HG02938 (cell line): ENCODE data around the gene CIB2.
"Not testable (repeated sequence)": the region's sequence is repeated elsewhere in the genome, so short reads cannot be mapped to it uniquely, and the experiment has no call there.

Experiments used
- ATAC-seq: cut with Tn5 transposase; IDR thresholded peaks from one replicate; pipeline ENCODE4 v1.9.1; 2021; ENCODE audit warnings: mild to moderate bottlenecking, moderate library complexity; ENCODE audit not compliant: unreplicated experiment

CIB2 gene

GRCh38 chr15:78131295-78132061, at the start of gene CIB2:
TSS of gene CIB2 (minus strand) at chr15:78131445. CDS start at chr15:78131215, 230 bp downstream.
- peak; percentile 53 for ATAC-seq

- no peak for ATAC-seq
Observed at GRCh38 chr15:78179906-78180305, 48.7 kb upstream of the CIB2 start.

- no peak for ATAC-seq
Observed at GRCh38 chr15:78179286-78179840, 48.1 kb upstream of the CIB2 start.

GRCh38 chr15:78178064-78178463, 46.8 kb upstream of the CIB2 start:
- ATAC-seq: no peak

DNA sequence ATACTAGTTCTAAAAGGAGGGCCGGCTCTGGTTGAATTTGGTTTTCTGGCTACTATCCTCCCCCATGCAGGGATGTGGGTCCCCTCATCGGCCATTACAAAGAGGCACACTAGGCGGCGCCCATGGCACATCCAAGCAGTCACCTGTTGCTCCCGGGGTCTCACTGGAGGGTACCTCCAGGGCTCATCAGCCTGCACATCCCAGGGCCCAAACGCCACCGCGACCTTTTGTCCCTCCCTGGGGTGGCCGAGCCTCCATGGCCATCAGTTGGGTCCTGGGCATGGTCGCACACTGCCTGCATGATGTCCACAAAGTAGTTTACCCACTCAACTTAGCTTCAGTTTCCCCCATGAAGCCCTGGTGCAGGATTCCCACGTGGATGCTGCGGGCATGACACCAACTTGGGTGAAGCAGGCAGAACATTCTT, 46.2 kb upstream of the CIB2 start:
- no peak for ATAC-seq

- ATAC-seq: no peak
Observed at GRCh38 chr15:78175330-78175729, 44.1 kb upstream of the CIB2 start.

GRCh38 chr15:78174401-78174800, 43.2 kb upstream of the CIB2 start:
- ATAC-seq: no peak

GRCh38 chr15:78171864-78172472, 40.7 kb upstream of the CIB2 start:
- ATAC-seq: no peak

GRCh38 chr15:78170848-78171773, 39.9 kb upstream of the CIB2 start:
- peak; percentile 71 for ATAC-seq

DNA sequence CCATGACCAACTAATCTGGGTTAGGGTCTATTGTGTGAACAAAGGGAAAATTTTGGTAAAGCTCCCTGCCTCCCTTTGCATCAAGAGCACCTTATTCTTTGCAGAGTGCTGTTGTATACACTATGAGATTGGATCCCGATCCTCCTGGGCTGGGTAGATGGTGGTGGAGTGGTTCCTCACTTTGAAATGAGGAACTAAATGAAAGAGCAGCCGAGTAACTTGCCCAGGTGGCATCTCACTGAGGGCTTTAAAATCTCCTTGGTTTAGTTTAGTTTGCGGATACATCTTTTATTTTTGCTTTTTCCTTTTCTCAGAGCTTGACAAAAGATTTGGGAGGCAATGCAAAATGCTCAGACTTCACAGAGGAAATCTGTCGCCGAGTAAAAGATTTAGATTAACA, 37.4 kb upstream of the CIB2 start:
- no peak for ATAC-seq

DNA sequence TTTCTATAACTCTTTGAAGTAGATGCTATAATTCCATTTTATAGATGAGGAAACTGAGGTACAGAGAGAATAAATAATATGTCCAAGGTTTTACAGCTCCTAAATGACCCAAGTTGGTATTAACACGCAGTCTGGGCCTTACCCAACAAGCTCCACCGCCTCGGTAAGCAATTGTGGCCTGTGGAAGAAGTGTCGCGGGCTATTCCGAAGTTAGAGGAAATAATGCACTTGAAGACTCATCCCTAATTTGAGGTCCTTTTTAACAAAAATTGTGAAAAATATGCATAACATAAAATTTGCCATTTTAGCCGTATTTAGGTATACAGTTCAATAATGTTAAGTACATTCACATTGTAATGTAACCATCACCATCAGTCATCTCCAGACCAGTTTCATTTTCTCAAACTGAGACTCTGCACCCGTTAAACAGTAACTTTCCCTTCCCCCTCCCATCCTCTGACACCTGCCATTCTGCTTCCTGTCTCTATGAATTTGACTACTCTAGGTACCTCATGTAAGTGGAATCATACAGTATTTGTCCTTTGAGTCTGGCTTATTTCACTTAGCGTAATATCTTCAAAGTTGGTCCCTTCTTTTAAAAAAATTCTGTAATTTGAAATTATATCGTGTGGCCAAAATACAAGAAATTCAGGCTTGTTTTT, 36.1 kb upstream of the CIB2 start:
- peak; percentile 78 for ATAC-seq

- no peak for ATAC-seq
Observed at GRCh38 chr15:78164010-78164409, 32.8 kb upstream of the CIB2 start.

DNA sequence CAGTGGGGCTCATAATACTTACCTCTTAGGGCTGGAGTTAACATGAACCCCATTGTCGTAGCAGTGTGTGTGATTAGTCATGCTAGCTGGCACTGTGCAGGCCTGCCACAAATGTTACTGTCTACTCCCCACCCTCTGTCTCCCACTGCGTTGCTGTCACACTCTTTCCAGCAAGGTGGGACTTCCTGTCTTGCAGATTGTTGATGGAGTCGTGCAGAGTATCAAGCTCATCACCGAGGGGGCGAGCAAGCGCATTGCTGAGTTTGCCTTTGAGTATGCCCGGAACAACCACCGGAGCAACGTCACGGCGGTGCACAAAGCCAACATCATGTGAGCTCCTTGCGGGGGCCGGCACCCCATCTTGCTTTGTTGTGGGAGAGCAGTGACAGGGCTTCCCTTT, 30.8 kb upstream of the CIB2 start:
- ATAC-seq: no peak

DNA sequence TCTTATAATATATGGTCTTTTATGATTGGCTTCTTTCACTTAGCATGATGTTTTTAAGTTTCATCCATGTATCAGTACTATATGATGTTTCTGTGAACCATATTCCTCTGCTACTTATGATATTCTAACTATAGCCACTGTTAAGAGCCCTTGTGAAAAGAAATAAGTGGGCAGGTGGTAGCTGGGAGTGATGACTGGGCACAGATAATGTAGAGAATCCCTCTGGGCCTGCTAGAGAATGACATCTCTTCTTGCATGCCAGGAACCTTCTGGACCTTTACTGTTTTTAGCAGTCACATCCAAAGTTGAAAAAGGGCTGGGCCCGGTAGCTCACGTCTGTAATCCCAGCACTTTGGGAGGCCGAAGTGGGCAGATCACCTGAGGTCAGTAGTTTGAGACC, 28.1 kb upstream of the CIB2 start:
- ATAC-seq: no peak

DNA sequence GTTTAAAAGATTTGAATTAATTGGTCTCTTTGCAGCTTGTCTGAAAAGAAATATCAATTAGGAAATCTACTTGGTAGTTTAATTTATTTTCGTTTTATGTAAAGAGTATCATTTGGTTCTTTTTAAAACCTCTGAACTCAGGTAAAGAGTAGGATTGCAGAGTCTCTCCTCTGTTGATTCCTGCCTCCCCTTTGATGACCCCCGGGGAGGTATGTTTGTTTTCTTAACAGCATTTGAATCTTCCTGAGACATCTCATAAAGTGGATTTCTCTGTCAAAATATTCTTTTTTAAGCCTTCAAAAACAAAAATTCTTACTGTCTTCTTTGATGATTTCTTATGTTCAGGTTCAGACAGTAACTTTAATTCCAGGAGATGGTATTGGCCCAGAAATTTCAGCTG, 26.0 kb upstream of the CIB2 start:
- ATAC-seq: no peak

GRCh38 chr15:78156653-78157052, 25.4 kb upstream of the CIB2 start:
- no peak for ATAC-seq

GRCh38 chr15:78155355-78155939, 24.2 kb upstream of the CIB2 start:
- no peak for ATAC-seq

DNA sequence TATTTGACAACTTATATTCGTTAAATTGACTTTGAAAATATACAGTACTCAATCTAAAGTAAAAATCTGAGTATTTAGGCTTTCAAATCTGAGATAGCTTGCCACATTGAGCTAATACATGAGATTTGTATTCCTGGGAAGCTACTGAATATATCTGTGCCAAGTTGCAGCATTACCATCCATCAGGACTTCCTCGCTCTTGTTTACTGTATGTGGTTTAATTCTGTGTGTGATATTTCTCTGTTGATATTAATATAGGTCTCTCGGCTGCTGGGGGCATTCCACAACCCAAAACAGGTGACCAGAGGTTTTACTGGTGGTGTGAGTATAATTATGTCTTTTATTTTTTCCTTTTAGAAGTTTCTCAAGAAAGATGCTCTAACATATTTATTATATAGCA, 23.7 kb upstream of the CIB2 start:
- no peak for ATAC-seq

GRCh38 chr15:78151075-78151474, 19.8 kb upstream of the CIB2 start:
- ATAC-seq: not testable (repeated sequence)
